Fibroblast of lung (primary cell): ENCODE data around the gene KLHL21.
A peak's percentile ranks its signal among the peaks of the same experiment; 100 is the strongest.

Experiments
- CTCF ChIP-seq, 2 donors: IDR thresholded peaks in 1 of 2; conservative IDR thresholded peaks in 1 of 2; 1 replicate in 1 of 2; 2 replicates in 1 of 2; pipeline ENCODE4 v1.5.1; 2011 to 2012; ENCODE audit warnings: low read length in 2 of 2, control low read depth in 1 of 2, inconsistent platforms in 1 of 2, low read depth in 1 of 2, mild to moderate bottlenecking in 1 of 2
- EZH2 ChIP-seq: IDR thresholded peaks from 2 replicates; pipeline ENCODE4 v1.5.1; 2012; ENCODE audit warnings: low read length, control low read depth, mild to moderate bottlenecking; ENCODE audit errors: missing control alignments

- peak; percentile 30 to 43 for TF ChIP-seq CTCF (conservative IDR thresholded peaks at IDR 0.05 in 1 of 2, IDR thresholded peaks at IDR 0.05 in 1 of 2; ENCODE audit: low read depth in 1 of 2, low read length in 2 of 2)
- TF ChIP-seq EZH2 = no peak
These were observed 31.8 kb upstream of the KLHL21 start for GRCh38 chr1:6634371-6635052.
